SK-N-SH treated with all-trans-retinoic acid at 6 μM for 48 hours (cell line): ENCODE measurements around the gene RPS6KC1.

Experiments used
- ATAC-seq: fragments of 200-7000 bp; cut with Tn5 transposase; 3 replicates; pipeline ENCODE4 v1.9.1; 2020; ENCODE audit warnings: mild to moderate bottlenecking, moderate library complexity
- ARNTL ChIP-seq: fragments of 450-650 bp; formaldehyde crosslinking; IDR thresholded peaks from 2 replicates; pipeline ENCODE4 v1.5.0; 2020; ENCODE audit warnings: low read depth, mild to moderate bottlenecking, moderate library complexity, borderline replicate concordance
- BACH2 ChIP-seq: fragments of 250-450 bp; sonication (Bioruptor Pico); IDR thresholded peaks from 2 replicates; pipeline ENCODE4 v1.9.0; 2021; ENCODE audit warnings: mild to moderate bottlenecking, borderline replicate concordance
- CSDC2 ChIP-seq: fragments of 250-450 bp; sonication (Bioruptor Pico); IDR thresholded peaks from 2 replicates; pipeline ENCODE4 v1.5.0; 2020; ENCODE audit warnings: mild to moderate bottlenecking, moderate library complexity
- CSRNP3 ChIP-seq: fragments of 250-450 bp; sonication (Bioruptor Pico); IDR thresholded peaks from 2 replicates; pipeline ENCODE4 v1.5.1; 2021; ENCODE audit warnings: mild to moderate bottlenecking, moderate library complexity
- ESRRG ChIP-seq: fragments of 250-450 bp; sonication (Bioruptor Pico); IDR thresholded peaks from 2 replicates; pipeline ENCODE4 v1.6.1; 2021; ENCODE audit warnings: mild to moderate bottlenecking
- GLIS3 ChIP-seq: fragments of 250-450 bp; sonication (Bioruptor Pico); IDR thresholded peaks from 2 replicates; pipeline ENCODE4 v1.5.0; 2020; ENCODE audit warnings: mild to moderate bottlenecking, moderate library complexity
- ISL1 ChIP-seq: fragments of 250-450 bp; sonication (Bioruptor Pico); IDR thresholded peaks from 2 replicates; pipeline ENCODE4 v2.1.2; 2022; ENCODE audit warnings: mild to moderate bottlenecking, moderate library complexity
- OSR1 ChIP-seq: fragments of 250-450 bp; sonication (Bioruptor Pico); IDR thresholded peaks from 2 replicates; pipeline ENCODE4 v1.8.0; 2022; ENCODE audit warnings: moderate library complexity, mild to moderate bottlenecking, inconsistent platforms
- PPARA ChIP-seq: fragments of 250-450 bp; sonication (Bioruptor Pico); IDR thresholded peaks from 2 replicates; pipeline ENCODE4 v1.5.0; 2020; ENCODE audit warnings: mild to moderate bottlenecking, borderline replicate concordance
- RARB ChIP-seq: fragments of 250-450 bp; sonication (Bioruptor Pico); IDR thresholded peaks from 2 replicates; pipeline ENCODE4 v1.8.0; 2021; ENCODE audit warnings: mild to moderate bottlenecking, moderate library complexity
- SNAI2 ChIP-seq: fragments of 250-450 bp; sonication (Bioruptor Pico); IDR thresholded peaks from 2 replicates; pipeline ENCODE4 v1.5.0; 2020; ENCODE audit warnings: mild to moderate bottlenecking, moderate library complexity
- TCF4 ChIP-seq: fragments of 250-450 bp; sonication (Bioruptor Pico); IDR thresholded peaks from 2 replicates; pipeline ENCODE4 v1.8.0; 2021; ENCODE audit warnings: mild to moderate bottlenecking, moderate library complexity, borderline replicate concordance
- TOX ChIP-seq: fragments of 250-450 bp; sonication (Bioruptor Pico); IDR thresholded peaks from 2 replicates; pipeline ENCODE4 v1.8.0; 2021; ENCODE audit warnings: mild to moderate bottlenecking, moderate library complexity, borderline replicate concordance
- TSHZ2 ChIP-seq: fragments of 250-450 bp; sonication (Bioruptor Pico); IDR thresholded peaks from 2 replicates; pipeline ENCODE4 v1.5.0; 2020; ENCODE audit warnings: mild to moderate bottlenecking, moderate library complexity
- ZC3H10 ChIP-seq: fragments of 250-450 bp; sonication (Bioruptor Pico); IDR thresholded peaks from 2 replicates; pipeline ENCODE4 v1.5.1; 2021; ENCODE audit warnings: mild to moderate bottlenecking, moderate library complexity
- ZFP3 ChIP-seq: fragments of 250-450 bp; sonication (Bioruptor Pico); IDR thresholded peaks from 2 replicates; pipeline ENCODE4 v1.5.0; 2020; ENCODE audit warnings: mild to moderate bottlenecking, moderate library complexity
- ZFP30 ChIP-seq: fragments of 450-650 bp; formaldehyde crosslinking; IDR thresholded peaks from 2 replicates; pipeline ENCODE4 v1.5.0; 2022; ENCODE audit warnings: mild to moderate bottlenecking, moderate library complexity
- ZNF565 ChIP-seq: fragments of 450-650 bp; formaldehyde crosslinking; conservative IDR thresholded peaks from 2 replicates; pipeline ENCODE4 v1.5.0; 2020; ENCODE audit warnings: low read depth, mild to moderate bottlenecking, moderate library complexity
- ZNF70 ChIP-seq: fragments of 450-650 bp; formaldehyde crosslinking; IDR thresholded peaks from 2 replicates; pipeline ENCODE4 v1.5.0; 2020; ENCODE audit warnings: mild to moderate bottlenecking, moderate library complexity
- ZNF8 ChIP-seq: fragments of 450-650 bp; formaldehyde crosslinking; IDR thresholded peaks from 2 replicates; pipeline ENCODE4 v1.5.0; 2020; ENCODE audit warnings: mild to moderate bottlenecking, moderate library complexity
- TF ChIP-seq, protein P1 (sequence below): fragments of 250-450 bp; sonication (Bioruptor Pico); IDR thresholded peaks from 2 replicates; pipeline ENCODE4 v1.5.1; 2020; ENCODE audit warnings: low read depth, mild to moderate bottlenecking, moderate library complexity
- TF ChIP-seq, protein P2 (sequence below): fragments of 250-450 bp; sonication (Bioruptor Pico); IDR thresholded peaks from 2 replicates; pipeline ENCODE4 v1.8.0; 2020; ENCODE audit warnings: mild to moderate bottlenecking, moderate library complexity, borderline replicate concordance

Gene RPS6KC1

GRCh38 chr1:213273546-213273945, 222.5 kb downstream of the RPS6KC1 start:
- TF ChIP-seq ZFP3 (CRISPR knock-in tag), result no peak
- TF ChIP-seq, protein P1, sequence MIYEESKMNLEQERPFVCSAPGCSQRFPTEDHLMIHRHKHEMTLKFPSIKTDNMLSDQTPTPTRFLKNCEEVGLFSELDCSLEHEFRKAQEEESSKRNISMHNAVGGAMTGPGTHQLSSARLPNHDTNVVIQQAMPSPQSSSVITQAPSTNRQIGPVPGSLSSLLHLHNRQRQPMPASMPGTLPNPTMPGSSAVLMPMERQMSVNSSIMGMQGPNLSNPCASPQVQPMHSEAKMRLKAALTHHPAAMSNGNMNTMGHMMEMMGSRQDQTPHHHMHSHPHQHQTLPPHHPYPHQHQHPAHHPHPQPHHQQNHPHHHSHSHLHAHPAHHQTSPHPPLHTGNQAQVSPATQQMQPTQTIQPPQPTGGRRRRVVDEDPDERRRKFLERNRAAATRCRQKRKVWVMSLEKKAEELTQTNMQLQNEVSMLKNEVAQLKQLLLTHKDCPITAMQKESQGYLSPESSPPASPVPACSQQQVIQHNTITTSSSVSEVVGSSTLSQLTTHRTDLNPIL (CRISPR knock-in tag), result no peak
- no peak for TF ChIP-seq RARB (CRISPR knock-in tag)
- TF ChIP-seq, protein P2, sequence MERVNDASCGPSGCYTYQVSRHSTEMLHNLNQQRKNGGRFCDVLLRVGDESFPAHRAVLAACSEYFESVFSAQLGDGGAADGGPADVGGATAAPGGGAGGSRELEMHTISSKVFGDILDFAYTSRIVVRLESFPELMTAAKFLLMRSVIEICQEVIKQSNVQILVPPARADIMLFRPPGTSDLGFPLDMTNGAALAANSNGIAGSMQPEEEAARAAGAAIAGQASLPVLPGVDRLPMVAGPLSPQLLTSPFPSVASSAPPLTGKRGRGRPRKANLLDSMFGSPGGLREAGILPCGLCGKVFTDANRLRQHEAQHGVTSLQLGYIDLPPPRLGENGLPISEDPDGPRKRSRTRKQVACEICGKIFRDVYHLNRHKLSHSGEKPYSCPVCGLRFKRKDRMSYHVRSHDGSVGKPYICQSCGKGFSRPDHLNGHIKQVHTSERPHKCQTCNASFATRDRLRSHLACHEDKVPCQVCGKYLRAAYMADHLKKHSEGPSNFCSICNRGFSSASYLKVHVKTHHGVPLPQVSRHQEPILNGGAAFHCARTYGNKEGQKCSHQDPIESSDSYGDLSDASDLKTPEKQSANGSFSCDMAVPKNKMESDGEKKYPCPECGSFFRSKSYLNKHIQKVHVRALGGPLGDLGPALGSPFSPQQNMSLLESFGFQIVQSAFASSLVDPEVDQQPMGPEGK (CRISPR knock-in tag), result no peak

DNA sequence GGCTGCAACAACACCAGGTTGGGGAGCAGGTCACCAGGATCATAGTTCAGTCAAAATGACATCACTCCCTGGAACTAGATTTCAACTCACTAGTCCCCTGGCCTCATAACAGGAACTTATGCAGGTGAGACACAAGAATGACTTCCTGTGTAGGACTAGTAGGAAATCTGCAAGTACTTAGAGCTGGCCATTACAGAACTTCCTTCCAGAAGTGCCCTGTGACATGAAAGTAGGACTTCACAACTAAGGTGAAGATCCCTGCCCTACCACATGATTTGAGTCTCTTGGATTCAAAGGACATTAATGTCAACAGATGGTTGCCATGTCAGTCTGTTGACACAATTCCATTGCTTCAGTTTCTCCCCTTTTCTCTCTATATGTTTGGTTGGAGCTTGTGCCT, 223.1 kb downstream of the RPS6KC1 start:
- no peak for ATAC-seq
- no peak for TF ChIP-seq BACH2 (CRISPR knock-in tag)
- no peak for TF ChIP-seq TCF4 (CRISPR knock-in tag)
- TF ChIP-seq TSHZ2 (CRISPR knock-in tag), result no peak
- no peak for TF ChIP-seq PPARA
- no peak for TF ChIP-seq ISL1 (CRISPR knock-in tag)
- TF ChIP-seq ZNF70, result no peak
- no peak for TF ChIP-seq SNAI2 (CRISPR knock-in tag)
- no peak for TF ChIP-seq CSDC2 (CRISPR knock-in tag)
- no peak for TF ChIP-seq ESRRG (CRISPR knock-in tag)
- TF ChIP-seq OSR1 (CRISPR knock-in tag), result no peak
- TF ChIP-seq ZFP30, result no peak
- TF ChIP-seq ZNF565 (CRISPR knock-in tag), result no peak
- TF ChIP-seq, protein P2 (CRISPR knock-in tag), result no peak
- no peak for TF ChIP-seq GLIS3 (CRISPR knock-in tag)
- no peak for TF ChIP-seq ARNTL
- TF ChIP-seq ZFP3 (CRISPR knock-in tag), result no peak
- TF ChIP-seq CSRNP3 (CRISPR knock-in tag), result no peak
- TF ChIP-seq, protein P1 (CRISPR knock-in tag), result no peak

More at GRCh38 chr1:213273546-213273945, 222.5 kb downstream of the RPS6KC1 start:
- no peak for ATAC-seq

GRCh38 chr1:213275293-213275692, 224.3 kb downstream of the RPS6KC1 start:
- no peak for ATAC-seq
- TF ChIP-seq ZC3H10 (CRISPR knock-in tag), result no peak
- no peak for TF ChIP-seq ZNF8 (CRISPR knock-in tag)
- no peak for TF ChIP-seq TOX (CRISPR knock-in tag)
- TF ChIP-seq GLIS3 (CRISPR knock-in tag), result no peak
- no peak for TF ChIP-seq PPARA
- TF ChIP-seq RARB (CRISPR knock-in tag), result no peak
